MCF 10A (cell line): ENCODE measurements around the gene P3H2. TPM values are rescaled to one million over a fixed set of nuclear protein-coding genes. Genes with fewer than 3 reads are reported as not detected.

Source experiments
- BruUV-seq: library from RNA; stranded (reverse); fragments of 400-500 nt; replicated peaks from 2 replicates; lab custom pipeline; 2021; lab: Mats Ljungman, UMichigan
- CTCF ChIA-PET: fragments of 300-600 bp; sonication (Branson Sonifier 250); formaldehyde crosslinking; extraction: SDS; loops from one replicate; lab custom pipeline; 2021; ENCODE audit warnings: antibody characterized with exemption, inconsistent platforms; lab: Yijun Ruan, JAX
- POLR2A ChIA-PET: fragments of 300-600, 350-650 bp; sonication (Branson Sonifier 250); formaldehyde crosslinking; extraction: SDS; loops from one replicate; lab custom pipeline; 2020; ENCODE audit warnings: antibody characterized with exemption, inconsistent platforms; lab: Yijun Ruan, JAX
- DNase-seq: peaks from one replicate; pipeline ENCODE4 v3.0.0-alpha.2; 2018; ENCODE audit not compliant: unreplicated experiment
- H3K27ac Mint-ChIP-seq: one replicate; pipeline ENCODE4 v1.8.0; 2022; ENCODE audit warnings: mild to moderate bottlenecking, low read depth, mixed read lengths; ENCODE audit not compliant: unreplicated experiment
- H3K27me3 Mint-ChIP-seq: one replicate; pipeline ENCODE4 v1.8.0; 2022; ENCODE audit warnings: mixed read lengths; ENCODE audit not compliant: insufficient read depth, unreplicated experiment
- H3K36me3 Mint-ChIP-seq: one replicate; pipeline ENCODE4 v1.8.0; 2022; ENCODE audit warnings: mild to moderate bottlenecking, moderate library complexity, mixed read lengths; ENCODE audit not compliant: insufficient read depth, unreplicated experiment
- H3K4me1 Mint-ChIP-seq: one replicate; pipeline ENCODE4 v1.8.0; 2022; ENCODE audit warnings: mixed read lengths; ENCODE audit not compliant: insufficient read depth, unreplicated experiment
- H3K4me3 Mint-ChIP-seq: one replicate; pipeline ENCODE4 v1.8.0; 2022; ENCODE audit warnings: mild to moderate bottlenecking, moderate library complexity, mixed read lengths; ENCODE audit not compliant: unreplicated experiment
- H3K9me3 Mint-ChIP-seq: one replicate; pipeline ENCODE4 v1.8.0; 2022; ENCODE audit warnings: mixed read lengths; ENCODE audit not compliant: unreplicated experiment
- CTCF ChIP-seq: fragments of 200-600 bp; IDR thresholded peaks from one replicate; pipeline ENCODE4 v1.8.0; 2022; ENCODE audit warnings: antibody characterized with exemption, mild to moderate bottlenecking; ENCODE audit not compliant: unreplicated experiment
- intact Hi-C: fragments of 100-400 bp; cut with micrococcal nuclease; formaldehyde crosslinking; loops from 2 replicates; pipeline ENCODE4 v1.14.1; 2022
- total RNA-seq: library from RNA; stranded (reverse); gene quantifications from 2 replicates; pipeline ENCODE4 v1.2.3, GENCODE V29; 2022

Gene P3H2
- total RNA-seq, 1 experiment from 2014 or later: 60.2 TPM

- intact Hi-C loops: no loop called here
- no peaks in the 10 kb centered on the region for H3K27me3 Mint-ChIP-seq
- no peak overlapping the region for H3K4me3 Mint-ChIP-seq
- H3K36me3 Mint-ChIP-seq: peaks cover 13% of the 10 kb centered on the region
- peaks cover 34% of the 10 kb centered on the region for H3K4me1 Mint-ChIP-seq
- TF ChIP-seq CTCF: no peak
- no peak overlapping the region for H3K27ac Mint-ChIP-seq
- no peak for DNase-seq
- POLR2A ChIA-PET: interaction anchor here (1.4 kb wide), 1 partner anchor 30 kb away, joined by 5 read pairs; no protein-coding TSS in a partner anchor
- CTCF ChIA-PET: no interaction called here
- no TSS peak for BruUV-seq
- H3K9me3 Mint-ChIP-seq: peaks cover 7% of the 10 kb centered on the region
Measured at GRCh38 chr3:190089711-190090110, 31.0 kb downstream of the P3H2 start.

GRCh38 chr3:190088890-190089289, 31.8 kb downstream of the P3H2 start:
- BruUV-seq: no TSS peak
- Mint-ChIP-seq H3K4me3 (no peak overlapping the region), H3K9me3 (peaks cover 7% of the 10 kb centered on the region), H3K36me3 (peaks cover 14% of the 10 kb centered on the region), H3K27ac (no peak overlapping the region), H3K4me1 (peaks cover 26% of the 10 kb centered on the region), H3K27me3 (no peaks in the 10 kb centered on the region)
- ChIA-PET POLR2A (interaction anchor here (1.4 kb wide), 1 partner anchor 30 kb away, joined by 5 read pairs; no protein-coding TSS in a partner anchor), CTCF (no interaction called here)
- intact Hi-C loops: no loop called here
- TF ChIP-seq CTCF: no peak
- no peak for DNase-seq

GRCh38 chr3:190086191-190086590, 34.5 kb downstream of the P3H2 start:
- H3K36me3 Mint-ChIP-seq: peaks cover 5% of the 10 kb centered on the region
- no peak overlapping the region for H3K27ac Mint-ChIP-seq
- H3K4me1 Mint-ChIP-seq: peaks cover 6% of the 10 kb centered on the region
- no peak for DNase-seq
- CTCF ChIA-PET: no interaction called here
- H3K27me3 Mint-ChIP-seq: no peaks in the 10 kb centered on the region
- H3K4me3 Mint-ChIP-seq: no peak overlapping the region
- TF ChIP-seq CTCF: no peak
- POLR2A ChIA-PET: interaction anchor here (0.7 kb wide), 1 partner anchor 14 kb away, joined by 3 read pairs; no protein-coding TSS in a partner anchor
- H3K9me3 Mint-ChIP-seq: no peaks in the 10 kb centered on the region
- intact Hi-C loops: no loop called here
- BruUV-seq: no TSS peak

- no peaks in the 10 kb centered on the region for H3K9me3 Mint-ChIP-seq
- peaks cover 6% of the 10 kb centered on the region for H3K4me1 Mint-ChIP-seq
- ChIA-PET POLR2A (interaction anchor here (0.7 to 1.1 kb wide), 4 partner anchors 8 to 48 kb away, joined by 3 to 4 read pairs (median 3); no protein-coding TSS in a partner anchor), CTCF (interaction anchor here (0.7 to 1.5 kb wide), 2 partner anchors 12 to 16 kb away, joined by 3 to 6 read pairs; no protein-coding TSS in a partner anchor)
- intact Hi-C loops: no loop called here
- no peaks in the 10 kb centered on the region for H3K27me3 Mint-ChIP-seq
- TF ChIP-seq CTCF: no peak
- no TSS peak for BruUV-seq
- H3K36me3 Mint-ChIP-seq: peaks cover 5% of the 10 kb centered on the region
- H3K27ac Mint-ChIP-seq: no peak overlapping the region
- DNase-seq: no peak
- H3K4me3 Mint-ChIP-seq: no peak overlapping the region
Measured at GRCh38 chr3:190084983-190085382, 35.7 kb downstream of the P3H2 start.
